Central memory CD4-positive, alpha-beta T cell (primary cell): ENCODE results near the gene RGL1.

ENCODE experiments used
- DNase-seq: peaks from one replicate; pipeline ENCODE4 v3.0.0; 2022

The RGL1 gene

DNA sequence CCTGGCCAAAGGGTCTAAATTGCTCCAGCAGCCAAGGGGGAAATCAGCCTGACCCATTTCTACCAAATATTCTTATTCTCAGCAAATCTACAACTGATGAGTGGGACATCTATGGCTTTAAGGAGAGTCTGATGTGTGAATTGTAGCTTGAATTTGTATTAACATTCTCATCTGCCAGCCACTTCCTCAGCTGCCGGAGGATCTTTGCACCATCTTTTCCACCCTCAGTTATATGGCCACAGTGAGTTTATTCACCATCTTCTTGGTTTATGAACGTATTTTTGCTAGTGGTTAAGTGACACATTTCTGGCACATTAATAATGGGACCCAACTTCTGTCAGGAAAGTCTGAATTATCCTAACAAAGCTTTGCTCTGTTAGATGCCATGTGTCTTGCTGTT is 163.0 kb downstream of the RGL1 start:
- DNase-seq = no peak

DNA sequence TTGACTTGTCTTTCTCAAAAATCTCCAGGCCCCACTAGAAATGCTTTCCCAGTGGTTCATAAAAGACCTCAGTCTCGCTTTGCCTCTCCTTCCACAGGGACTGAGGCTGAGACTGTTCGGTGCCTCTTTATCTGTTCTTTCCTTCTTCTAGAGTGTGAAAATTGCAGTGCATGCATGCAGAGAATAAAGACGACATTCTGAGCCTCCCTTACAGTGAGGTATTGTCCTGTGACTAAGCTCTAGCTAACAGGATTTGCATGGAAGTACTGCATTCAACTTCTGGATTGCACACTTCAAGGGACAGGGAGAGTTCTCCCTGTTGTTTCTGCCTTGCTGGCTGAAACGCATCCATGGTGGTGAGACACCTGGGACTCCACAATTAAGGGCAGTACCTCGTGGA is 163.5 kb downstream of the RGL1 start:
- DNase-seq = no peak

DNA sequence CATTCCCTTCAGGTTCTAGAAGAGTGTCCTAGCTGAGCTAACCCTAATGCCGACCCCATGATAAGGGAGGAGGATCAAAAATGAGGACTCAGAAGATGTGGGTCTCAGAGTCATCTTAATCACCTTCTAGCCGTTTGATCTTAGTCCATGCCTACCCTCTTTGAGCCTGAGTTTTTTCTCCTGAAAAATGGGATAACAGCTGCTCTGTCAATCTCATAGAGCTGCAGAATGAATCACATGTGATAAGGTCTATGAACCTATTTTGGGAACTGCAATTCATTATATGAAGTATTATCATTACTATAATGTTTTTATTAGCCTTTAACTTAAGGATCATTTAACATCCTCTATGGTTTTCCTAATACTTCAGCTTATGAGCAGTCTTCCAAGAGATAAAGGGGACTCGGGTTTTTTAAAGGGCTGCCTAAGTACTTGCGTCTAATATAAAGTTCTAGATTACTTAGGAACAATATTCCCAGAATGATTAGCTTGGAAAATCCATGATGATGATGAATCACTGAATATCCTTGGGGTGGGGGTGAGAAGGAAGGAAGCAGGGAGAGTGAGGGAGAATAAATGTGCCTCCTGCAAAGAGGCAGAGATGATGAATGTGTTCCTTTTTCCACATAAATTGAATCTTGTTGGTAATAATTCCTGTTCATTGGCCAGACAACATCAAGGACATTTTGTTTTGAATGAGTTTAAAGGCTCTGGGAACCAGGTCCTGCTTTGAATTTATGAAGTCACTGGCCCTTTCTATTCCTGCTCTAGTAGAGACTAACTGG is 165.8 kb downstream of the RGL1 start:
- DNase-seq = no peak

DNA sequence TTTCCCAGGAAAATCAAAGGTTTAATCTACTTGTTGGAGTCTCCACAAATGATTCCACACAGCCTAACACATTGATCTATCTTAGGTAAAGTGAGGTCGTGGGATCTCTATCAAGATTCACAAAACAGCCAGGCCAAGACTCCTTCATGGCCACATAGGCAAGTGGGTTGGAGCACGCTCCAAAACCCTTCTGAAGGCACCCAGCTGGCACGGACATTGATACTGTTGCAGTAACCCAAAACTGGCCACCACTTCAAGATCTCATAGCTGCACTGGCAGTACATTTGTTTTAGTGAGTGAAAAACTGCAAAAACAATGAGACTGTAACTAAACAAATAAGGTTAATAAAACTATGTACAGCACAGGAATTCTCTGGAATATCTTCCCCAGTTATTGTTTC is 170.7 kb downstream of the RGL1 start:
- DNase-seq = no peak

DNA sequence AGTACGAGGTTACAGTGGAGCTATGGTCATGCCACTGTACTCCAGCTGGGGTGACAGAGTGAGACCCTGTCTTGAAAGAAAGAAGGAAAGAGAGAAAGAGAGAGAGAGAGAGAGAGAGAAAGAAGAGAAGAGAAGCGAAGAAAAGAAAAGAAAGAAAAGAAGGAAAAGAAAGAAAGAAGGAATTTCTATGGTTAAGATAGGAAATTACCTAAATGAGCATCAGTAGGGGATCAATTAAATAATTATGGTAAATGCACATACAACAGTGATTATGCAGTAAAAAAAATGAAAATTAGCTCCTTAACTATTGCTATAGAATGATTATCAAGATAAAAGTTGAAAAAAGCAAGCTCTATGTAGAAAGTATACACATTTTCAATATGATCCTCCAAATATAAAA is 172.8 kb downstream of the RGL1 start:
- DNase-seq = no peak
